PFSK-1 (cell line): Measurements from ENCODE around the gene ATF6.

ENCODE experiments used
- POLR2AphosphoS5 ChIP-seq: IDR thresholded peaks from 2 replicates; pipeline ENCODE4 v1.6.1; 2012; ENCODE audit warnings: low read depth, mild to moderate bottlenecking, control low read depth, low read length, moderate library complexity
- SIN3A ChIP-seq: IDR thresholded peaks from 2 replicates; pipeline ENCODE4 v1.6.1; 2012; ENCODE audit warnings: mild to moderate bottlenecking, low read length, moderate library complexity, borderline replicate concordance; ENCODE audit not compliant: insufficient read depth
- TAF1 ChIP-seq: IDR thresholded peaks from 2 replicates; pipeline ENCODE4 v1.6.1; 2012; ENCODE audit warnings: low read length, control low read depth, borderline replicate concordance; ENCODE audit not compliant: insufficient read depth

GRCh38 chr1:161768986-161769672 is 3.0 kb downstream of the ATF6 start:
- TF ChIP-seq TAF1 (no peak), SIN3A (no peak), POLR2AphosphoS5 (no peak)
